Measurements from ENCODE around the gene TSPAN7. TPM values are rescaled to one million over a fixed set of nuclear protein-coding genes. Genes with fewer than 3 reads are reported as not detected.

TSPAN7 gene
- total RNA-seq, 2 experiments from 2014 or later, result 0.50 to 0.74 TPM

GRCh38 chrX:38626296-38626695 is 65.0 kb downstream of the TSPAN7 start:
- no peaks in the 10 kb centered on the region for H3K36me3 Mint-ChIP-seq (ENCODE audit: low read depth)
- TF ChIP-seq CTCF (IDR thresholded peaks at IDR 0.05), result no peak
- no peaks in the 10 kb centered on the region for H3K9me3 Mint-ChIP-seq
- no peak overlapping the region for H3K27ac Mint-ChIP-seq
- intact Hi-C loops (cut with micrococcal nuclease), result no loop called here
- DNase-seq, result no peak
- POLR2A ChIA-PET, result no interaction called here
- ATAC-seq, result no peak
- no peak overlapping the region for H3K4me3 Mint-ChIP-seq
- H3K27me3 Mint-ChIP-seq, result peaks cover 4% of the 10 kb centered on the region
- H3K4me1 Mint-ChIP-seq (ENCODE audit: low read depth), result no peaks in the 10 kb centered on the region
- CTCF ChIA-PET, result interaction anchor here (0.6 kb wide), 1 partner anchor 9 kb away, joined by 4 read pairs; no protein-coding TSS in a partner anchor

GRCh38 chrX:38627683-38628082 is 66.3 kb downstream of the TSPAN7 start:
- no peaks in the 10 kb centered on the region for H3K9me3 Mint-ChIP-seq
- peak; percentile 43 for TF ChIP-seq CTCF (IDR thresholded peaks at IDR 0.05)
- no peak overlapping the region for H3K4me3 Mint-ChIP-seq
- peak; percentile 85 for ATAC-seq
- POLR2A ChIA-PET, result no interaction called here
- no peaks in the 10 kb centered on the region for H3K36me3 Mint-ChIP-seq (ENCODE audit: low read depth)
- no peaks in the 10 kb centered on the region for H3K4me1 Mint-ChIP-seq (ENCODE audit: low read depth)
- CTCF ChIA-PET, result interaction anchor here (0.7 to 1.3 kb wide), 5 partner anchors 14 to 111 kb away, joined by 3 to 5 read pairs (median 4); no protein-coding TSS in a partner anchor
- peaks cover 4% of the 10 kb centered on the region for H3K27me3 Mint-ChIP-seq
- DNase-seq, result peak; percentile 20
- intact Hi-C loops (cut with micrococcal nuclease), result no loop called here
- no peak overlapping the region for H3K27ac Mint-ChIP-seq

- Mint-ChIP-seq H3K36me3 (ENCODE audit: low read depth) (no peaks in the 10 kb centered on the region), H3K4me3 (no peak overlapping the region), H3K27me3 (peaks cover 3% of the 10 kb centered on the region), H3K9me3 (no peaks in the 10 kb centered on the region), H3K4me1 (ENCODE audit: low read depth) (no peaks in the 10 kb centered on the region), H3K27ac (no peak overlapping the region)
- DNase-seq (no peak), ATAC-seq (no peak)
- intact Hi-C loops (cut with micrococcal nuclease), result no loop called here
- ChIA-PET POLR2A (no interaction called here), CTCF (interaction anchor here (1.3 kb wide), 2 partner anchors 13 to 60 kb away, joined by 3 to 5 read pairs; no protein-coding TSS in a partner anchor)
- TF ChIP-seq CTCF (IDR thresholded peaks at IDR 0.05), result no peak
Measured at GRCh38 chrX:38628587-38628986, 67.2 kb downstream of the TSPAN7 start.

- ATAC-seq (no peak), DNase-seq (no peak)
- no peak overlapping the region for H3K27ac Mint-ChIP-seq
- no peaks in the 10 kb centered on the region for H3K9me3 Mint-ChIP-seq
- no peak overlapping the region for H3K4me3 Mint-ChIP-seq
- H3K36me3 Mint-ChIP-seq (ENCODE audit: low read depth), result no peaks in the 10 kb centered on the region
- peaks cover 4% of the 10 kb centered on the region for H3K4me1 Mint-ChIP-seq (ENCODE audit: low read depth)
- ChIA-PET CTCF (no interaction called here), POLR2A (no interaction called here)
- no peaks in the 10 kb centered on the region for H3K27me3 Mint-ChIP-seq
- no peak for TF ChIP-seq CTCF (IDR thresholded peaks at IDR 0.05)
- intact Hi-C loops (cut with micrococcal nuclease), result no loop called here
Measured at GRCh38 chrX:38632516-38632915, 71.2 kb downstream of the TSPAN7 start.

GRCh38 chrX:38634665-38635064 is 73.3 kb downstream of the TSPAN7 start:
- no peak for ATAC-seq
- Mint-ChIP-seq H3K4me1 (ENCODE audit: low read depth) (peaks cover 4% of the 10 kb centered on the region), H3K27ac (no peak overlapping the region), H3K27me3 (no peaks in the 10 kb centered on the region), H3K4me3 (no peak overlapping the region), H3K36me3 (ENCODE audit: low read depth) (no peaks in the 10 kb centered on the region), H3K9me3 (no peaks in the 10 kb centered on the region)
- no peak for DNase-seq
- POLR2A ChIA-PET, result no interaction called here
- TF ChIP-seq CTCF (IDR thresholded peaks at IDR 0.05), result no peak
- CTCF ChIA-PET, result interaction anchor here (0.6 kb wide), 1 partner anchor 9 kb away, joined by 4 read pairs; no protein-coding TSS in a partner anchor
- intact Hi-C loops (cut with micrococcal nuclease), result no loop called here

All from activated CD8-positive, alpha-beta T cell treated with anti-CD3 and anti-CD28 coated beads for 36 hours (primary cell).